Right atrium auricular region (tissue), 2 donors: Measurements from ENCODE around the gene MAGI2. TPM values are rescaled to one million over a fixed set of nuclear protein-coding genes. Genes with fewer than 3 reads are reported as not detected.

Experiments
- DNase-seq: peaks from one replicate; pipeline ENCODE4 v3.0.0-alpha.2; 2019; ENCODE audit warnings: low spot score
- H3K27ac ChIP-seq, 2 donors: fragments of 200-600 bp; sonication (generic); 1 replicate in 1 of 2; 2 replicates in 1 of 2; pipeline ENCODE4 v1.5.1; 2016 to 2019
- H3K27me3 ChIP-seq, 2 donors: fragments of 200-600 bp; sonication (generic); one replicate each; pipeline versions ENCODE4 v1.5.1 to v1.6.0; 2017 to 2019
- H3K36me3 ChIP-seq: fragments of 200-600 bp; sonication (generic); one replicate; pipeline ENCODE4 v1.5.1; 2016
- H3K4me1 ChIP-seq, 2 donors: fragments of 200-600 bp; sonication (generic); one replicate each; pipeline versions ENCODE4 v1.5.1 to v1.6.0; 2017 to 2019
- H3K4me3 ChIP-seq, 2 donors: fragments of 200-600 bp; sonication (generic); 1 replicate in 1 of 2; 2 replicates in 1 of 2; pipeline ENCODE4 v1.5.1; 2017 to 2019; ENCODE audit warnings: mild to moderate bottlenecking in 1 of 2, moderate library complexity in 1 of 2
- H3K9me3 ChIP-seq, 2 donors: fragments of 200-600 bp; sonication (generic); one replicate each; pipeline ENCODE4 v1.5.1; 2019
- CTCF ChIP-seq, 2 donors: fragments of 200-600 bp; sonication (generic); IDR thresholded peaks; one replicate each; pipeline ENCODE4 v1.5.1; 2019; ENCODE audit warnings: antibody characterized with exemption in 2 of 2
- total RNA-seq, 2 donors: library from RNA; depleted of rRNA; stranded (reverse); fragments of >200 nt; gene quantifications; one replicate each; pipeline ENCODE4 v1.1.0, GENCODE V29; 2016

The MAGI2 gene
- total RNA-seq: 1 to 10 TPM; 5.9 to 6.0 TPM

DNA sequence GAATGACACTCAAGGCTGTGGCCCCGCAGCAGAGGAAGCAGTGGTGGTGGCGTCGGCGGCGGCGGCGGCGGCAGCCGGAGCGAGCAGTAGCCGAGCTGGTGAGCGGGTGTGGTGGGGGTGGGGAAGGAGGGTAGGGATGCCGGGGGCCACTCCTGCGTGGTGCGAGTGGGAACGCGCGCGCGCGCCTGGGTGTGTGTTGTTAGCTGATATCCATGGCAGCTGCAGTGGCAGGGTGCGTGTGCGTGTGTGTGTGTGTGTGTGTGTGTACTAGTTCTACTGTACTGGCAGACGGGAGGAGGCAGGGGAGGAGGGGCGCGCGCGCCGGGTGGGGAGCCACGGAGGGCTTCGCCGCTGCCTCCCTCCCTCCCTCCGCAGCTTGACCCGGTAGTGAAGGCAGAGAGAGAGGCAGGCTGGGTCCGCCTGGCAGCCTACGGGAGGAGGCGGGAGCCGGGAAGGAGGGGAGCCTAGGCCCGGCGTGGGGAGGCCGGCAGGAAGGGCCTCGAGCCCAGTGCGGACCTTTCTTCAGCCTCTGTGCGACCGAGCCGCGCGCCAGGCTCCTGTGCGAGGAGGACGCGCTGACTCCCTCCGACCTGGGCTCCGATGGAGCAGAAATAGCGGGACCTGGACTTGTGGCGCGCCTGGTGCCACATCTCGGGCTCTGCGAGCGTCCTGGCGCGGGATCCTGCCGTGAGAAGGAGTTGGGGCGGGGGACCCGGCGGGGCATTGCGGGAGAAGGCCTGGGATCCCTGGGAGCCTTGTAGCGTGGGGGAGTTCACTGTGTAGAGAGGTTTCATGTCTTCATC is at the start of gene MAGI2:
MAGI2 (minus strand) TSS at position 110 of the 803 bp plus-strand sequence. CDS start 347 bp downstream, outside the sequence.
- Histone ChIP-seq H3K36me3 (no peaks in the 10 kb centered on the region), H3K27me3 (no peaks in the 10 kb centered on the region), H3K4me1 (peaks cover 0 to 36% of the 10 kb centered on the region in 2 donors), H3K9me3 (no peaks in the 10 kb centered on the region), H3K27ac (peak within 1 kb of the TSS; percentile 94 to 97), H3K4me3 (peak within 1 kb of the TSS; percentile 74 to 78)
- peak; percentile 84 for DNase-seq
- no peak for TF ChIP-seq CTCF (IDR thresholded peaks at IDR 0.05)

DNA sequence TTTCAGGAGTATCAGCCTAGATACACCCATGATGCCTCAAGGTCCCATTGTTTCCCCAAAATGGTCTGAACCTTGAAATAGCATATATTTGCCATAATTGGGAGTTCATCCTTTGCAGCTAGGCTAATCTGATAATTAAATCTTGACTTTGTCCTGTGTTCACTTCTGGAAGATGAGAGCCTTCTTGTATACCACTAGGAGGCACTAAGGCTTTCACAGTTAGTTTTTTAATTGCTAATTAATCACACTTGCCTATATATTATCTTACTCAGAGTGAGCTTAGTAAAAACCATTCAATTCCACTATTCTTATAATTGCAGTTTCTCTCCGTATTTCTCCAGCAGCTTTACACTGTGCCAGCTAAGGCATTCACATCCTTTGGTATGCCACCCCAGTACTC is 48.7 kb upstream of the MAGI2 start:
- H3K27me3 ChIP-seq: no peaks in the 10 kb centered on the region
- H3K4me3 ChIP-seq: no peak overlapping the region
- peaks cover 0 to 17% of the 10 kb centered on the region in 2 donors for H3K4me1 ChIP-seq
- H3K36me3 ChIP-seq: no peaks in the 10 kb centered on the region
- H3K27ac ChIP-seq: no peak overlapping the region
- no peak for TF ChIP-seq CTCF (IDR thresholded peaks at IDR 0.05)
- no peak for DNase-seq
- no peaks in the 10 kb centered on the region for H3K9me3 ChIP-seq

DNA sequence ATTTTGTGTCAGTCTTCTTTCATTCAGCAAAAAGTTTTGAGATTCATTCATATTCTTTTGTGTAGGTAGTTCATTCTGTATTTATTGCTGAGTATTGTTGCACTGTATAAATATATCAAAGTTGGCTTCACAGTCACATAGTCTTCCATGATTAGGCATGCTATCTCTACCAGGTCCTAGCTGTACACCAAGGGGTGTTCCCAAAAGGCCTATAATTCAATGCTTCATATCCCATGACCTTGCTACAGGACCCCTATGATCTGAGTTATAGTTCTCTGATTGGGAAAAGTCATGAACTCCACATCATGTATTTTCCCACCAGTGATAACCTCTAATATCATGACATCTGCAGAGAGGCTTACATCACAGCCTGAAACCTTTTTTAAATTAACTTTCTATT is 47.3 kb upstream of the MAGI2 start:
- no peak overlapping the region for H3K4me3 ChIP-seq
- no peak for TF ChIP-seq CTCF (IDR thresholded peaks at IDR 0.05)
- H3K4me1 ChIP-seq: peaks cover 0 to 14% of the 10 kb centered on the region in 2 donors
- no peaks in the 10 kb centered on the region for H3K27me3 ChIP-seq
- H3K36me3 ChIP-seq: no peaks in the 10 kb centered on the region
- H3K27ac ChIP-seq: no peak overlapping the region
- DNase-seq: no peak
- no peaks in the 10 kb centered on the region for H3K9me3 ChIP-seq

DNA sequence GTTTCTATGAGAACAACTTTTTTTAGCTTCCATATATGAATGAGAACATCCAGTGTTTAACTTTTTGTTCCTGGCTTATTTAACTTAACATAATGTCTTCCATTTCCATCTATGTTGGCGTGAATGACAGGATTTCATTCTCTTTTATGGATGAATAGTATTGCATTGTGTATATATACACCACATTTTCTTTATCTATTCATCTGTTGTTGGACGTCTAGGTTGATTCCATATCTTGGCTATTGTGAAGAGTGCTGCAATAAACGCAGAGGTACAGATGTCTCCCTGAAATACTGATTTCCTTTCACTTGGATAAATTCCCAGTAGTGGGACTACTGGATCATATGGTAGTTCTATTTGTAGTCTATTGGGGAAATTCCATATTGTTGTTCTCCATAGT is 44.3 kb upstream of the MAGI2 start:
- Histone ChIP-seq H3K4me1 (no peaks in the 10 kb centered on the region), H3K9me3 (no peaks in the 10 kb centered on the region), H3K27ac (no peak overlapping the region), H3K36me3 (no peaks in the 10 kb centered on the region), H3K4me3 (no peak overlapping the region), H3K27me3 (no peaks in the 10 kb centered on the region)
- TF ChIP-seq CTCF (IDR thresholded peaks at IDR 0.05): no peak
- no peak for DNase-seq

- no peak for TF ChIP-seq CTCF (IDR thresholded peaks at IDR 0.05)
- H3K27ac ChIP-seq: no peak overlapping the region
- no peak for DNase-seq
Observed at GRCh38 chr7:79495544-79496272, 42.2 kb upstream of the MAGI2 start.

More at GRCh38 chr7:79495544-79496272, 42.2 kb upstream of the MAGI2 start:
- H3K36me3 ChIP-seq: no peaks in the 10 kb centered on the region
- H3K4me1 ChIP-seq: no peaks in the 10 kb centered on the region
- no peaks in the 10 kb centered on the region for H3K27me3 ChIP-seq
- H3K9me3 ChIP-seq: no peaks in the 10 kb centered on the region
- H3K4me3 ChIP-seq: no peak overlapping the region
